ENCODE data around the gene SULT4A1.
"Not testable (repeated sequence)": the region's sequence is repeated elsewhere in the genome, so short reads cannot be mapped to it uniquely, and the experiment has no call there.

SULT4A1 gene, protein sequence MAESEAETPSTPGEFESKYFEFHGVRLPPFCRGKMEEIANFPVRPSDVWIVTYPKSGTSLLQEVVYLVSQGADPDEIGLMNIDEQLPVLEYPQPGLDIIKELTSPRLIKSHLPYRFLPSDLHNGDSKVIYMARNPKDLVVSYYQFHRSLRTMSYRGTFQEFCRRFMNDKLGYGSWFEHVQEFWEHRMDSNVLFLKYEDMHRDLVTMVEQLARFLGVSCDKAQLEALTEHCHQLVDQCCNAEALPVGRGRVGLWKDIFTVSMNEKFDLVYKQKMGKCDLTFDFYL

DNA sequence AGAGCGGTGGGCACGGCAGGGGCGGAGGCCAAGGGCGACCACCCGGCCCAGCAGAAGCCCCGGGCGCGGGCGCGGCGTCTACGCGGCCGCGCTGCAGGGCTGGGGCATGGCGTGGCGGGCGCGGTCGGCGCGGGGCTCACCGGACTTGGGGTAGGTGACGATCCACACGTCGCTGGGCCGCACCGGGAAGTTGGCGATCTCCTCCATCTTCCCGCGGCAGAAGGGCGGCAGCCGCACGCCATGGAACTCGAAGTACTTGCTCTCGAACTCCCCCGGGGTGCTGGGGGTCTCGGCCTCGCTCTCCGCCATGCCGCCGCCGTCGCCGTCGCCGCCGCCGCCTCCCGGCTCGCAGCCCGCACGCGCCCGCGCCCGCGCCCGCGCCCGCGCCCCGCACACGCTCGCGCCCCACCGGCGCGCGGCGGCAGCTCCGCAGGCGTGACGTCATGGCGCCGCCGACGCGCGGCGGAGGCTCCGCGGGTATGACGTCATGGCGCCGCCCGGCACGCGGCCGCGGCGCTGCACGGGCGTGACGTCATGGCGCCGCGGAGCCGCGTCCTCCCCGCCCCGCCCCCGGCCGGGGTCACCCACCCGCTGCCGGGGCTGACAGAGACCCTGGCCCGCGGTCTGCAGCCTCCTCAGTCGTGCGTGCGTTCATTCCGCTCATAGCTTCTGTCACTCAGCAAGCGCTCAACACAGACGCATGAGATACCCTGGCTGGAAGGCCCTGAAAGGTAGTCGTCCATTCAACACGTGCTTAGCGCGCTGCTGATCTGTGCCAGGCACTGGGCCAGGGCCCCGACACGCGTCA lies at the start of gene SULT4A1:
Gene SULT4A1 (minus strand): TSS at position 440 of the 808 bp plus-strand sequence. CDS start 131 bp downstream, at position 309.
- in situ Hi-C loops (cut with MboI; ENCODE audit: low pct_unique_long_range_greater_than_20kb, low sequenced_read_pairs) = no loop called here
- DNase-seq = no peak

DNA sequence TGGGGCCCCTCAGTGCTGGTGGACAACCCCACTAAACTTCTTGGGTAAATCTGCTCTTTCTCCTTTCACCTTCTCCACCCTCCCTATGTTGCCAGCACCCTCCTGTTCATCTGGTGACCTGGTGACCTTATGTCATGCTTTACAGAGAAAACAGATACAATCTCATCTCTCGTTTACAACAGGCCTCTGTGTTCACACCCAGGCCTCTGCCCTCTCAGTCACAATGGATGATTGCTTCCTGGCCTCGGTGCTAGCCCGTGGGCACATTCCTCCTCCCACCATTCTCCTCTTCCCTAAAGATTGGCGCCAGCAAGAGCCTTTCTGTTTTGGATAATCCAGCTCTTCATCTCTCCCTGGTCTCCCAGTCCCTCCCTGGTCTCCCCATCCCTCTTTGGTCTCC lies 49.0 kb upstream of the SULT4A1 start:
- in situ Hi-C loops (cut with MboI; ENCODE audit: low pct_unique_long_range_greater_than_20kb, low sequenced_read_pairs) = no loop called here
- no peak for DNase-seq

DNA sequence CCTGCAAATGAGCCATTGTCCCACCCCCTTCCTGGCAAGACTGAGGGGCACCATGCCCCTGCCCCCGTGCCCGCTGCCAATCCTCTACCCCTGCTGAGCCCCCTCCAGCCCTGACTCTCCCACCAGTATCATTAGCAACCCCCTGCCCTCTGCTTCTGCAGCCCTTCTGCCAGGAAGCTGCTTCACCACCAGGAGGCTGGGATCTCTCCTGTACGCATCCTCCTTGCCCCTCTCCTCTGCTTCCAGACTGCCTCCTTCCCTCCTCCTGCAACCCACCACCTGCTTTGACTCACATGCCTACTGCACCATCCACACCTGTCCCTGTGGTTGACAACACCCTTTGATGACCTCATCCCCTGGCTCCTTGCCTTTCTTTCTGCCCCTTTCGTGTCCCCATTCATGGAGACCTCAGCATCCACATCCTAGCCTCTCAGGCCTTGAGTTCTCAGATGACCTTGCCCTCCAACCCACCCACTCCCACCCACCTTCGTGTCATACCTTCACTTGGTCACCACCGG lies 47.9 kb upstream of the SULT4A1 start:
- no peak for DNase-seq
- in situ Hi-C loops (cut with MboI; ENCODE audit: low pct_unique_long_range_greater_than_20kb, low sequenced_read_pairs) = no loop called here

DNA sequence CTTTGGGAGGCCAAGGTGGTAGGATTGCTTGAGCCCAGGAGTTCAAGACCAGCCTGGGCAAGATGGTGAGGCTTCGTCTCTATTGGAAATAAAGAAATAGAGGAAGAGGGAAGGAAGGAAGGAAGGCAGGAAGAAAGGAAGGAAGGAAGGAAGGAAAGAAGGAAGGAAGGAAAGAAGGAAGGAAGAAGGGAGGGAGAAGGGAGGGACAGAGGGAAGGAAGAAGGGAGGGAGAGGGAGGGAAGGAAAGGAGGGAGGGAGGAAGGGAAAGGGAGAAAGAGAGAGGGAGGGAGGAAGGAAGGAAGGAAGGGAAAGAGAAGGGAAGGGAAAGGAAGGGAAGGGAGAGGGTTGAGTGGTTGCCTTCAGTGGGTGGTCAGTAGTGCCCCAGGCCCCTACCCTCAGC lies 47.4 kb upstream of the SULT4A1 start:
- DNase-seq = no peak
- in situ Hi-C loops (cut with MboI; ENCODE audit: low pct_unique_long_range_greater_than_20kb, low sequenced_read_pairs) = no loop called here

DNA sequence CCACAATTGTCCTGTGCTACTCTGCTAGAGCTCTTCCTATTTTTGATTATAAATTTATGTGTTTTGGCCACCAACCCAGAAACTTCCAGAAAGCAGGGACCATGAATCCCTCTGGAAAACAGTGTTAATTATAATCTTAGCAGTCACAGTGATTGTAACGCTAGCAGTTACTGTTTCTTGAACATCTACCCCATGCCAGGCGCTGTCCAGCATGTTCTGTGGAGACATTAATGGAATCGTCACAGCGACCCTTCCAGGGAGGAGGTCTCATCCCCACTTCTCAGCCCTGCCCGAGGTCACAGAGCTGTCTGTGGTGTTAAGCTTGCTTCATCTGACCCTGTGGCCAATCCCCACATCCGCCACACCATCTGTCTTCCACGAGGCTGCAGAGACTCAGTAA lies 43.4 kb upstream of the SULT4A1 start:
- in situ Hi-C loops (cut with MboI; ENCODE audit: low pct_unique_long_range_greater_than_20kb, low sequenced_read_pairs) = no loop called here
- no peak for DNase-seq

DNA sequence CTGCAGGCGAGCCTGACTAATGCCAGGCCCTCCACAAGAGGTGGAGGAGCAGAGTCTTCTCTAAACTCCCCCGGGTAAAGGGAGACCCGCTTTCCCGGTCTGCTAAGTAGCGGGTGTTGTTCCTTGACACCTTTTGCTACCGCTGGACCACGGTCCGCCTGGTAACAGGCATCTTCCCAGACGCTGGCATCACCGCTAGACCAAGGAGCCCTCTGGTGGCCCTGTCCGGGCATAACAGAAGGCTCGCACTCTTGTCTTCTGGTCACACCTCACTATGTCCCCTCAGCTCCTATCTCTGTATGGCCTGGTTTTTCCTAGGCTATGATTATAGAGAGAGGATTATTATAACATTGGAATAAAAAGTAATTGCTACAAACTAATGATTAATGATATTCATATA lies 42.1 kb upstream of the SULT4A1 start:
- in situ Hi-C loops (cut with MboI; ENCODE audit: low pct_unique_long_range_greater_than_20kb, low sequenced_read_pairs); DNase-seq: not testable (repeated sequence)

DNA sequence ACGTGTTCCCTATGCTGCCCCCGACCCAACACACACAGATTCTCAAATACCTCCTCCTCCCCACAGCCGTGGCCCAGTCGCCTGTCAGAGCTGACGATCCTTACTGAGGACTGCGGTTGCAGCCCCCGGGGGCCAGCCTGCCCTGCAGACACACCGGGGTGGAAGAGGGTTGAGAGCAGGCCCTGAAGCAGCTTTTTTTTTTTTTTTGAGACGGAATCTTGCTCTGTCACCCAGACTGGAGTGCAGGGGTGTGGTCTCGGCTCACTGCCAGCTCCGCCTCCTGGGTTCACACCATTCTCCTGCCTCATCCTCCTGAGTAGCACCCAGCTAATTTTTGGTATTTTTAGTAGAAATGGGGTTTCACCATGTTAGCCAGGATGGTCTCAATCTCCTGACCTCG lies 40.7 kb upstream of the SULT4A1 start:
- in situ Hi-C loops (cut with MboI; ENCODE audit: low pct_unique_long_range_greater_than_20kb, low sequenced_read_pairs); DNase-seq: not testable (repeated sequence)

DNA sequence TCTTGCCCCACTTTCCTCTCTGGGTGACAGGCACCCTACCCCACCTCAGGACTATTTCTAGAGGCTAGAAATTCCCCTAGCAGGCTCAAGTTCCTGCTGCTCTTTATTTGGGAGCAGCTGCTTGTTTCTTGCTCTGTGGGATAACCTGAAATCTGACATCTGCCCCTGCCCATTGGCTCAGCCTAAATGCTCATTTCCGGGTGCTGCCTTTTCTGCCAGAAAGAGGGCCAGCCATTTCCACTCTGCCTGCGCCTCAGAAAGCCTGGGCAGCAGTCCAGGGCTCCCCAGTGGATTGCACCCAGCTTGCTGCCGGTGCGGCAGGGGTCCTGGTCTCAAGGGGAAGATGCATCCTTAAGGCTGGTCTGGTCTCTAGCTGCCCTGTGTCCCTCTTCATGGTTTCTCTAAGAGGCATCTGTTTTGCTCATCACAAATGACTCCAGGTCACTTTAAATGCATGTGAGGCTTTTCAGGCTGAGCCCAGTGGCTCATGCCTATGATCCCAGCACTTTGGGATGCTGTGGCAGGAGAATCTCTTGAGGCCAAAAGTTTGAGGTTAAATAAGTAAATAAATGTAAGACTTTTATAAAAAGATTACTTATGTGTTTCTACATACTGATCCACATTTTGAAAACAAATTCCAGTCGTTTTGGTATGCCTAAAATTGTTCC lies 39.8 kb upstream of the SULT4A1 start:
- DNase-seq = no peak
- in situ Hi-C loops (cut with MboI; ENCODE audit: low pct_unique_long_range_greater_than_20kb, low sequenced_read_pairs) = no loop called here

DNA sequence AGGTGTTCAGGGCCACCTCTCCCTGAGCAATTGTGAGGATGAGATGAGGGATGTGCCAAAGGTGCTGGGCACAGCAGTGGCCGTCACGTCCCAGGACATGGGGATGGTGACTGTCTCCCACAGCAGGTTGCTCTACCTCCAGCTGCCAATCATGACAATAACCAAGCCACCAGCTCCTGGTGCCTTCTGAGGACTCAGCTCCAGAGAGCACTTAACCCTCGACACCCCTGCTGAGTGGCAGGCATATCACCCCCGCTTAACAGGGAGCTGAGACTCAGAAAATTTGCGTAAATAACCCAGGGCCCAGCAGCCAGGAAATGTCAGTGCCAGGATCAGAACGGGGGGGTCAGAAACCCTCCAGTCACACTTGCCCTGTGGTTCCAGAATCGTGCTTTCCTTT lies 37.9 kb upstream of the SULT4A1 start:
- in situ Hi-C loops (cut with MboI; ENCODE audit: low pct_unique_long_range_greater_than_20kb, low sequenced_read_pairs) = no loop called here
- no peak for DNase-seq

DNA sequence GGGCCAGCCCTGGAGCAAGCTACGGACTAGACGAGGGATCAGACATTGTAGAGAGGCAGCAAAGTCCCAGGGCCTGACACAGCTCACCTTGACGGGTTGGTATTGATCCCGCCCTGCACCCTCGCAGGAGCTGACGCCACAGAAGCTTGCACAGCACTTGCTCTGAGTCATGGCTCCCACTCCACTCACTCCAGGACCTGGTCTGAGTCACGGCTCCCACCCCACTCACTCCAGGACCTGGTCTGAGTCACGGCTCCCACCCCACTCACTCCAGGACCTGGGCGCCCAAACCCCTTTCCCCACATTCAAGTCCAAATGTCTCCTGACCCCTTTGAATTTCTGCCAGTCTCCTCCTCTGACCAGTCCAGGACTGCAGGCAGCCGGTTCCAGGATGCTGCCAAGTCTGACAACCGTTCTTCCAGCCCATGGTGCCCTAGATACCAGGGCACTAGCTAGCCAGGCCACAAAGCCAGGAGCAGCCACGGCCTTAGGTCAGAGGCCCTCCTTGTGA lies 35.5 kb upstream of the SULT4A1 start:
- no peak for DNase-seq
- in situ Hi-C loops (cut with MboI; ENCODE audit: low pct_unique_long_range_greater_than_20kb, low sequenced_read_pairs) = no loop called here

DNA sequence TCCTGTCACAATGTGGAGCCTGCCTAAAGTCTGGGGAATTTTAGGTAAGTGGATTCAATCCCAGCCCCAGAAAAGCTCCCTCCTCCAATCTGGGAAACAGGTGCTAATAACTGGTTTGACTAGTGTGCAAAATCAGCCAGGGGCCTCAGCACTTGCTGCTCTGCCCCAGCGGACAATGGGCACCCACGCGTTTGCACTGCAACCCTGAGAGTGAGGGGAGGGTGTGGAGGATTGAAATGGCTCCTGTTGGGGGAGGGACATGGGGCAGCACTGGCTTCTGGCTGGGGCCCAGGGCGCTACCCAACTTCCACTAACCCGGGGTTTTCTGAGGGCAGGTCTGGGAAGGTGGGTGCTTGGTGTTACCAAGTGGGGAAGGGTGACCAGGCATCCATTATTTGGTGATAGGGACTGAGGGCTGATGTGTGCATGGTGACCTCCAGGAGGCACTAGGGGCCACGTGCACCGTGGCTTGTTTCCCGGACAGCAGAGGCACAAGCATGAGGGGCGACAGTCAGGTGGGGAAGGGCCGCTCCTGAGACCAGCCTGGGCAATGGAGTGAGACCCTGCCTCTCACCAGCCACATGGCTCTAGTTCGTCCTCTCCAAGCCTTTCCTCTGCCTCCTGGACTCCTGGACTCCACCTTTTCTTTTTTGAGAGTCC lies 33.8 kb upstream of the SULT4A1 start:
- in situ Hi-C loops (cut with MboI; ENCODE audit: low pct_unique_long_range_greater_than_20kb, low sequenced_read_pairs) = no loop called here
- no peak for DNase-seq

DNA sequence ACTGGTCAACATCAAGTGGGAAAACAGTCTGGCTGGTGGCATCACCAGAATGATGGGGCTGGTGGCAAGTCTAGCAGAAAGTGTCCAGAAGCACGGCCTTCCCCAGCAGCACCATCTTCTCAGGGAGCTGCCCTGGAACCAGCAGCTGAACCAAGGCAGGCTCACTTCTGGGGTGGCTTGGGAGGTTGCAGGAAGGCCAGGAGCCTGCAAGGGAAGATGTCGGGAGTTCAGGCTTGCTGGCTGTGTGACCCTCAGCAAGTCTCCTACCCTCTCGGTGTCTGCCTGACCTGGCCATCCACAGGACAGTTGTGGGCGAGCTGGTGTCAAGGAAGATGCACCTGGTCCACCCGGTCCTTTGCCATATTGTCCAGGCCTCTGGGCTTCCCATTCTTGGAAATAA lies 31.8 kb upstream of the SULT4A1 start:
- in situ Hi-C loops (cut with MboI; ENCODE audit: low pct_unique_long_range_greater_than_20kb, low sequenced_read_pairs) = no loop called here
- DNase-seq = no peak

DNA sequence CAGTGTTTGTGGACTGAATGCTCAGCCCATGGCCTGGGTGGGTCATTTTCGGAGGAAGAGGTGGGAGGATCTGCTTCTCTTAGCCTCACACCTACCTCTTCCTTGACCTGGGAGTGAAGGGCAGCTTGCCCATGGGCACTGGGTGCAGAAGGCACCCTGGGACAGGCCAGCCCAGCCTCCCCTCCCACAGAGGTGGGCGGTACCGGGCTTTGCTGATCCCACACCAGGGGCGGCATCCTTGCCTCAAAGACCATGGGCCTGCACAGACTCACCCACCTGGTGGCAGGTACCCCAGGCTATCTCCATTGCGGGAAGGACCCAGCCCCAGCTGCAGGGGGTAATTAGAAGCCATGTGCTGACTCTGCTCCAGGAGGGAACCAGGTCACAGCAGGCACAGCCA lies 31.0 kb upstream of the SULT4A1 start:
- in situ Hi-C loops (cut with MboI; ENCODE audit: low pct_unique_long_range_greater_than_20kb, low sequenced_read_pairs) = no loop called here
- DNase-seq = no peak

DNA sequence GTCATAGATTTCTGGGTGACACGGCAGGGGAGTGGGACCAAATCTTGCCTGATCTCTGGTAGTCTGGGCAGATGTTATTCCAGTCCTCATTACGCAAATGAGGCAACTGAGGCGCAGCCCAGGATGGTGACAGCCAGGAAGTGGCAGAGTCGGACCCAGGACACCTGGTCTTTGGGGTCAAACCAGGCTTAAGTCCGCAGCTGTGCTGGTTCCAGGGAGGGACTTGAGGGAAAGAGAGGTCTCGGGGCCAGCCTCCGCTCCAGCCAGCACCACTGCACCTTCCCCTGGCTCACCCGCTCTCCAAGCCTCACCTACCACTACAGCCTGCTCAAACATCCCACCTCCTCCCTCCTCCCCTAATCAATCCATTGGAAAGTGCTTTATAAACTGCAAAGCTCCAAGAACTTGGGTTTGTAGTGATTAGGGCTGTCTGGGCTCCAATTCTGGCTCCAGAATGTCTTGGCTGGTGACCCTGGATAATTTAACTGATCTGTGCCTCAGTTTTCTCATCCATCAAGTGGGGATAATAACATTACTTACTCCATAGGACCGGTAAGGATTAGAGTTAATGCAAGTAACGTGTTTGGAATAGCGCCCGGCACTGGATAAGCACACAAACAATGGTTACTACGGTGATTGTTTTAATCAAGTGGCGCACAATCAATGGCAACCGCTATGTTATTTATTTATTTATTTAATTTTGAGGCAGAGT lies 30.0 kb upstream of the SULT4A1 start:
- in situ Hi-C loops (cut with MboI; ENCODE audit: low pct_unique_long_range_greater_than_20kb, low sequenced_read_pairs) = no loop called here

DNA sequence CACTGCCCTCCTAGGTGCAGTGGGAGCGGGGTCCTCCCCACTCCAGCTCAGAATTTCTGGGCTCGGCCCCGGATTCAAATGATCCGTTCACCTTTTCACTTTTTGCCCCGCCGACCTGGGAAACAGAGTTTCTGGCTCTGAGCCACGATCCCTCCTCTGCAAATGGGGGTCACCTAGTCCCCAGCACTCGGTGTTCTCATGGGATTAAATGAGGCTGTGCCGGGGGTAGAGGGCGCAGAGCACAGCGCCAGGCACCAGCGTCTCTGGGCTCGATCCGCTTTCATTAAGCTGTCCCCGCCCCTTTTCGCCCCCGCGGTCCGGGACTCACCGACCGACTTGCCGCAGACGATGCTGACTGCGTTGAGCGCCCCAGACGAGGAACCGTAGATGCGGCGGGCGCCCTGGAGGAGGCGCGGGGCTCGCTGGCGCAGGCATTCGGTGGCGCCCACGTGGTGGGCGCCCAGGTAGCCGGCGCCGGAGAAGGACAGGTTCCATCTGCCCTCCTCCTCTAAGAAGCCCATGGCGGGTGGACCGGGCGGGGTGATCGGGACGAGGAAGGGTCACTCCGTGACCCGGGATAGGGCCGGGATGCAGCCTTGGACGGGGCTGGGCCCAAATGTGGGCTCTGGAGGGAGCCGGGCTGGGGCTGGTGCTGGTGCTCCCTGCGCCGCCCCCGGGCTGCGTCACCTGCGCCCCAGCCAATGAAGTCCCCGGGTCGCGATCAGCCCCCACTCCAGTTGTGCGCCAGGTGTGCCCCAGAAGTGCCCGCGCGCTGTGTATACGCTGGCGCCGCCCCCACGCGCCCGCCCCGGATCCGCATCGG lies 29.3 kb upstream of the SULT4A1 start, which contains the start of gene PNPLA5:
Gene PNPLA5 (minus strand): TSS at position 654 of the 823 bp plus-strand sequence. CDS start 133 bp downstream, at position 521.
- in situ Hi-C loops (cut with MboI; ENCODE audit: low pct_unique_long_range_greater_than_20kb, low sequenced_read_pairs) = no loop called here
- no peak for DNase-seq

More for the DNA sequence above, 30.0 kb upstream of the SULT4A1 start:
- no peak for DNase-seq

DNA sequence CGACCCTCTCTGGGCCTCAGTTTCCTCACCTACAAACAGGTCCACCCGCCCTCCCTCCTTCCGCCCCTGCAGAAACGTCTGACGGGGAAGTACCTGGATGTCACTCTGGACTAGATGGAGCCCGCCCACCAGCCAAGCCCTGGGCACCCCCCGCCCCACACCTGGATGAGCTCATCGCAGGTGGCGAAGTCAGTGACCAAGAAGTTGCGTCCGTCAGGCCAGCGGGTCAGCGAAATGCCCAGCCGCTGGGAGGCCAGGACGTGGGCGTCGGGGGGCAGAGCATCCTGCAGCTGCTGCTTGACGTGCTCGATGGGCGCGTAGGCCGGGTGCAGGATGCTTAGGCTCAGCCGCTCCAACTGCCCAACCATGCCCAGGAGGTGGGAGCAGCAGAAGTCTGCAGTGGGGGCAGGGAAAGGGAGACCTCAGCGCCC lies 28.6 kb upstream of the SULT4A1 start:
- no peak for DNase-seq
- in situ Hi-C loops (cut with MboI; ENCODE audit: low pct_unique_long_range_greater_than_20kb, low sequenced_read_pairs) = no loop called here

DNA sequence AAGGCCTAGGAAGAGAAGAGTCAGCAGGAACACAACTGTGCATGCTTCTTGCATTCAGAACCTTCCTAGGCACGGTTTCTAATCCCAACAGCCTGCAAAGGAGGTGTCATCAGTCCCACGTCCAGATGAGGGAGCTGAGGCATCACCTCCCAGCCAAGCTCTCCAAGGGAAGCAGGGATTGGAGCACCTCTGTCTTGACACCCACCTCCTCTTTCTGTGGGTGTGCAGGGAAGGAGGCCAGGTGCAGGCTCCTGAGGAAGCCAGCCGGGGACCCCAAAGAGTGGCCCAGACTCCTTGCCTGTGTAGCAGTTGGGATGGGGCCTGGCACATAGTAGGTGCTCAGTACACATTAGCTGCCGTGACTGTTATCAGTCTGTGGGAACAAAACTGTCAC lies 27.5 kb upstream of the SULT4A1 start:
- in situ Hi-C loops (cut with MboI; ENCODE audit: low pct_unique_long_range_greater_than_20kb, low sequenced_read_pairs) = no loop called here

More for the DNA sequence above, 27.5 kb upstream of the SULT4A1 start:
- DNase-seq = no peak
